RWPE2 (cell line): ENCODE data around the gene TPD52L2.
A peak's percentile ranks its signal among the peaks of the same experiment; 100 is the strongest.

Experiments used
- ATAC-seq: fragments of 200-7000 bp; cut with Tn5 transposase; 3 replicates; pipeline ENCODE4 v1.9.1; 2021; ENCODE audit warnings: low read depth
- DNase-seq: peaks from one replicate; pipeline ENCODE4 v3.0.0-alpha.2; 2020; ENCODE audit warnings: low spot score
- H3K27ac ChIP-seq: fragments of 450-650 bp; 2 replicates; pipeline ENCODE4 v1.5.1; 2017; ENCODE audit warnings: mild to moderate bottlenecking; ENCODE audit not compliant: poor library complexity, severe bottlenecking
- H3K27me3 ChIP-seq: fragments of 250-450 bp; sonication (Bioruptor Pico); 2 replicates; pipeline ENCODE4 v1.5.1; 2021; ENCODE audit warnings: mild to moderate bottlenecking, moderate library complexity; ENCODE audit not compliant: insufficient read depth, poor library complexity, severe bottlenecking
- H3K36me3 ChIP-seq: fragments of 250-450 bp; sonication (Bioruptor Pico); 2 replicates; pipeline ENCODE4 v1.5.1; 2020; ENCODE audit warnings: low read depth, mild to moderate bottlenecking, moderate library complexity
- H3K4me1 ChIP-seq: fragments of 250-450 bp; sonication (Bioruptor Pico); 2 replicates; pipeline ENCODE4 v1.5.1; 2021; ENCODE audit warnings: mild to moderate bottlenecking, moderate library complexity; ENCODE audit not compliant: insufficient read depth, poor library complexity, severe bottlenecking
- H3K4me3 ChIP-seq: fragments of 250-450 bp; sonication (Bioruptor Pico); 2 replicates; pipeline ENCODE4 v1.5.1; 2021; ENCODE audit warnings: mild to moderate bottlenecking, moderate library complexity; ENCODE audit not compliant: severe bottlenecking
- H3K9me3 ChIP-seq: fragments of 250-450 bp; sonication (Bioruptor Pico); 2 replicates; pipeline ENCODE4 v1.5.1; 2021; ENCODE audit warnings: mild to moderate bottlenecking, moderate library complexity; ENCODE audit not compliant: severe bottlenecking
- CTCF ChIP-seq: fragments of 450-650 bp; IDR thresholded peaks from one replicate; pipeline ENCODE4 v1.5.1; 2017; ENCODE audit warnings: mild to moderate bottlenecking, moderate library complexity; ENCODE audit not compliant: poor library complexity, severe bottlenecking

Gene TPD52L2

GRCh38 chr20:63939061-63939935, 74.2 kb downstream of the TPD52L2 start:
- Histone ChIP-seq H3K27me3 (no peaks in the 10 kb centered on the region), H3K9me3 (no peaks in the 10 kb centered on the region), H3K27ac (no peak overlapping the region), H3K36me3 (peaks cover 80% of the 10 kb centered on the region), H3K4me1 (peaks cover 18% of the 10 kb centered on the region), H3K4me3 (no peak overlapping the region)
- 0 out of 3 replicates have a peak, but pooled peaks have one; percentile 2 for ATAC-seq
- no peak for TF ChIP-seq CTCF
- peak; percentile 86 for DNase-seq

GRCh38 chr20:63940071-63940471, 75.0 kb downstream of the TPD52L2 start:
- no peak overlapping the region for H3K27ac ChIP-seq

GRCh38 chr20:63940472-63941266, 75.6 kb downstream of the TPD52L2 start:
- ATAC-seq (no peak), DNase-seq (peak; percentile 90)
- no peak overlapping the region for H3K4me3 ChIP-seq
- H3K9me3 ChIP-seq = no peaks in the 10 kb centered on the region
- no peaks in the 10 kb centered on the region for H3K27me3 ChIP-seq
- H3K4me1 ChIP-seq = peaks cover 18% of the 10 kb centered on the region
- TF ChIP-seq CTCF = no peak
- H3K36me3 ChIP-seq = peaks cover 78% of the 10 kb centered on the region
- H3K27ac ChIP-seq = peak overlapping the region; percentile 75

More at GRCh38 chr20:63940071-63940471, 75.0 kb downstream of the TPD52L2 start:
- H3K4me3 ChIP-seq = no peak overlapping the region
- no peaks in the 10 kb centered on the region for H3K9me3 ChIP-seq
- H3K4me1 ChIP-seq = peaks cover 18% of the 10 kb centered on the region
- TF ChIP-seq CTCF = no peak
- no peaks in the 10 kb centered on the region for H3K27me3 ChIP-seq
- peak; percentile 88 for DNase-seq
- no peak for ATAC-seq
- H3K36me3 ChIP-seq = peaks cover 78% of the 10 kb centered on the region
